Measurements from ENCODE around the gene COG7.

COG7 gene

DNA sequence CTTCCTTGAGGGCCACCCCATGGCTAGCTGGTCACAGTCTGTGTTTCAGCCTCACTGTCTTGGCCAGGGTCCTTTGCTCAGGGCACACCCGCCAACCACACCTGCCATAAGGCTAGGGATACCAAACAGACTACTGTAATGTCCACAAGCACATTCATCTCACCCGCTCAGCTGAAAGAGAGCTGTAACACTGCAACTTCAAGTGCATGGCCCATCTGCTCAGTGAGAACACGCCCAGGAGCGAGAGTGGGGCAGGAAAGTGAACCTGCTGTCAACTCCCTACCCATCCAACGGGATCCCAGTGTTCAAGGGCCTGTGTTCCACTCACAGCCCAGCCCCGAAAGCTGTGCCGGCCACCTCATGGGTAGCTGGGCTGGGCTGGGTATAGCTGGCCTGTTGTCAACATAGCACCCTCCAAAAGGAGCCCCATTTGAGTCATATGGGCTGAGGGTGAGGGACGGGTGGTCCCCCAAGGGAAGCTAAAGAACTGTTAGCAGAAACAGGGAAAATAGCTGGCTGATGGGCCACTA, 95.2 kb downstream of the COG7 start:
- no peak for DNase-seq

DNA sequence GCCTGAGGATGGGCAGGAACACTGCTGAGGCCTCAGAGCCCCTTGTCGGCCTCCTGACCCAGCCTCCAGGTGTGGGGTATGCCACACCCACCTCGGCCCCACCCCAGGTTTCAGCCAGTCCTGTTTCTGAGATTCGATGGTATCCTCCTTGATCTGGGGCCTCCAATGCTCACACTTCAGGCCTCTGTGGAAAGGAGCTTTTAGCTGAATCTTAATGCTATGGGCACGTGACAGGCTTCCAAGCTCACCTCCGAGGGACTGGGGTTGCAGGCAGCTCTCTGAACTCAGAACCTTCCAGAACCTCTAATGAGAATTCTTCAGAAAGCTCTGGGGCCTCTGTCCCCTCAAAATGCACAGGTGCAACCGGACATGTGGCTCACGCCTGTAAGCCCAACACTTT, 96.0 kb downstream of the COG7 start:
- DNase-seq, result no peak

- no peak for DNase-seq
Observed at GRCh38 chr16:23355106-23355670, 97.8 kb downstream of the COG7 start.

DNA sequence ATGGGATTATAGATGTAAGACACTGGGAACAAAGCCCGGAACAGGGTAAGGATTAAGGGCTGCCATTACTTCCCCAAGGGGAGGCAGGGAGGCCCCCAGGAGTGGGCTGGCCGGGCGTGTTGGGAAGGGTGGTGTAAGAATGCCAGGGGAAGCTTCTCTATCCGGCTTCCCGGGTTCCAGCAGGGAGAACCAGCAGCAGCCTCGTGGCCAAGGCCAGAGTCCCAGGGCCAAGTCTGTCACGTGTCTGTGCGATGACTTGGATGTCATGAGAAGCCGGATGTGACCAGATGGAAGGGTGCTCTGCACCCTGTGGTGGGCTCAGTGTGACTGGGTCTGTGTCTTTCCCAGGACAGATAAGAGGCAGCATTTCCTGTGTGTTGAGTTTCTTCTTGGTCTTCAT, 98.7 kb downstream of the COG7 start:
- no peak for DNase-seq

DNA sequence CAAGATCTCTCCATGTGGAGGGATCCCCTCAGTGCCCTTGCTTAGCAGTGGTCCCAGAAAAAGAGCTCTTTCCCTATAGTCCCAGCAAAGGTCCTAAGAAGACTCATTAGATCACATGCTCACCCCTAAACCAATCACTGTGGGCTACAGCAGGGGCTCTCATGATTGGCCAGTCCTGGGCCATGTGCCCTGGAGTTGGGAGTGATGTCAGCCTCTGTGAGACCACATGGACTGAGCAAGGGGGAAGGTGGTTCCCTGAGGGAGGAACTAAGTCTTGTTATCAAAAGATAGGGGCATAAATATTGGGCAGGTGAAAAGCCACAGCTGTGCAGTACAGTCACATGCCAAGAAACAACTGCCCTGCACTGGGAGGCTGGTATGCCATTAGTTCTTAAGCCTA, 99.5 kb downstream of the COG7 start:
- DNase-seq, result no peak

DNA sequence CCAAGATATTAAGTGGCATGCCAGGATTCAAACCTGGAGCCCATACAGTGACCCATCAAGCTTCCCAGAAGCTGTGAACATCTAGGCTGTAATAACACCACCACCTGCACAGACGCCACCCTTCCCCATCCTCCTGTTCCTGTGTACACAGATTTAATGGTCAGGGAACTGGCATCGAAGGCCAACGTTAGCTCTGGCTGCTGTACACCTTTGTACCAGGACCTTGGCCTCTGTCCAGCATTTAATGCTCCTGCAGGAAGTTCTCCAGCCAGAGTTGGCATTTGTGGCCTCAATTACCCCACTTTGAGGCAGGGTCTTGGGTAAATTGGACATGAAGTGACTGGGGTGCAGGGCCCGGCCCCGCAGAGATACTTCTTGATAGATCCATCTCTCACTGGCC, 101.6 kb downstream of the COG7 start:
- DNase-seq, result no peak

GRCh38 chr16:23348579-23349469, 104.2 kb downstream of the COG7 start:
- no peak for DNase-seq

DNA sequence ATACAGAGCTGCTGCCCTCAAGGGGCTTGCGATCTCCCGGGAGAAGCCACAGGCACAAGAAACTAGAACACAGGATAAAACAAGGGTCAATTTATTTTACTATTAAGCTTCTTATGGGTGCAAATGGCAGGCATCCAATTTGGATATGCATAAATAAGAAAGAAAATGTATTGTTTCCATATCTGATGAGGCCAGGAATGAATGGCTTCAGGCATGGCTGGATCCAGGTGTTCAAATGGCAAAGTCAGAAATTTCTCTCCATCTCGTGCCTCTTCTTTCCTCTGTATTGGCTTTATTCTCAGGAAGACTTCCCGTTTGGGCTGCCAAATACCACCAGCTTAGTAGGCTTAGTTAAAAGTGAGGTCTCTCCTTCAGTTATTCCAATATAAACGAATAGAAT, 107.8 kb downstream of the COG7 start:
- DNase-seq, result no peak

- no peak for DNase-seq
Observed at GRCh38 chr16:23343643-23344612, 109.1 kb downstream of the COG7 start.

DNA sequence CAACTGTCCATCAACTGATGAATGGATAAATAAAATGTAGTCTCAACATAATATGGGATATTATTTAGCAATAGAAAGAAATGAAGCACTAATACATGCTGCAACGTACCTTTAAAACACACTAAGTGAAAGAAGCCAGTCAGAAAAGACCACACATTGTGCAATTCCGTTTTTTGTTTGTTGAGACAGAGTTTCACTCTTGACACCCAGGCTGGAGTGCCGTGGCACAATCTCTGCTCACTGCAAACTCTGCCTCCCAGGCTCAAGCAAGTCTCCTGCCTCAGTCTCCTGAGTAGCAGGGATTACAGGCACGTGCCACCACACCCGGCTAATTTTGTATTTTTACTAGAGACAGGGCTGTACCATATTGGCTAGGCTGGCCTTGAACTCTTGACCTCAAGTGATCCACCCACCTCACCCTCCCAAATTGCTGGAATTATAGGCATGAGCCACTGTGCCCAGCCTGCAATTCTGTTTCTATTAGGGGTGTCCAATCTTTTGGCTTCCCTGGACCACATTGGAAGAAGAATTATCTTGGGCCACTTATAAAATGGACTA, 110.8 kb downstream of the COG7 start:
- DNase-seq, result no peak

DNA sequence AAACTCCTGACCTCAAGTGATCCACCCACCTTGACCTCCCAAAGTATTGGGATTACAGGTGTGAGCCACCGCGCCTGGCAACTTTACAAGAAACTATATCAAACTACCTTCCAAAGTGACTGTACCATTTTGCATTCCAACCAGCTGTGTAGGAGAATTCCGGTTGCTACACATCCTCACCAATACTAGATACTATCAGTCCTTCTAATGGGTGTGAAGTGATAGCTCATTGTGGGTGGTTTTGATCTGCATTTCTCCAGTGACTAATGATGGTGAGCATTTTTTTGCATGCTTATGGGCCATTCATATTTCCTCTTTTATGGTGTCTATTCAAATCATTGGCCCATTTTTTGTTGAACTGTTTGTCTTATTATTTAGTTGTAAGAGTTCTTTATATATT, 113.2 kb downstream of the COG7 start:
- no peak for DNase-seq

Data from C1 segment of cervical spinal cord (tissue), 14 donors.